GM12864 (cell line): ENCODE data around the gene MAP3K19.

ENCODE experiments used
- DNase-seq: peaks from one replicate; pipeline ENCODE4 v3.0.0-alpha.2; 2011; ENCODE audit warnings: low read depth
- H3K4me3 ChIP-seq: 2 replicates; pipeline ENCODE4 v1.5.1; 2011; ENCODE audit warnings: mild to moderate bottlenecking, low read depth, low read length, control low read depth
- TF ChIP-seq, protein P1 (sequence below): IDR thresholded peaks from 2 replicates; pipeline ENCODE4 v1.5.1; 2011; ENCODE audit warnings: low read depth, mild to moderate bottlenecking, moderate library complexity, low read length, control low read depth, inconsistent platforms; ENCODE audit errors: missing control alignments

The MAP3K19 gene

DNA sequence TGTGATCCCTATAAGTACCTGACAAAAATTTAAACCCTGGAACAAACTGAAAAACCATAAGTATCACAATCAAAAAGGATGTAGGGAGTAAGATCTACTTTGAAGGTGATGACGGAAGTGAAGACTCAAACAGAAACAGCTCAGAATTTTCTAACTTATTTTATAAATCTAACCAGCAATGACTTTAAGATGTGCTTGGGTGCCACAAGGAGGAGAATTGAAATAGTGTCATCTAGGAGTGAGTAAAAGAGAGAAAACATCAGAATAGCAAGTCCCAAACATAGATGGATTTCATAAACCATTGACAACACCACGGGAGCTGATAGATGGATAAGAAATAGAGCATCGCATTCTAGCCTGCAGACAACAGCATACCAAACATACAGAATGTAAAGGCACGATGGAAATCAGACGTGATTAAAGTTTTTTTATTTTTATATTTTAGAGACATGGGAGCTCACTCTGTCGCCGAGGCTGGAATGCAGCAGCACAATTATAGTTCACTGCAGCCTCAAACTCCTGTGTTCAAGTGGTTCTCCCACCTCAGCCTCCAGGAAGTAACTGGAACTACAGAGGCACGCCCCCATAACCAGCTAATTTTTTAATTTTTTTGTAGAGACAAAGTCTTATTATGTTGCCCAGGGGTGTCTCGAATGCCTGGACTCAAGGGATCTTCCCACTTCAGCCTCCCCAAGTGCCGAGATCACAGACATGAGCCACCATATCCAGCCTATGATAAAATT is 36.9 kb downstream of the MAP3K19 start:
- no peak for DNase-seq
- H3K4me3 ChIP-seq, result no peak overlapping the region
- TF ChIP-seq, protein P1, sequence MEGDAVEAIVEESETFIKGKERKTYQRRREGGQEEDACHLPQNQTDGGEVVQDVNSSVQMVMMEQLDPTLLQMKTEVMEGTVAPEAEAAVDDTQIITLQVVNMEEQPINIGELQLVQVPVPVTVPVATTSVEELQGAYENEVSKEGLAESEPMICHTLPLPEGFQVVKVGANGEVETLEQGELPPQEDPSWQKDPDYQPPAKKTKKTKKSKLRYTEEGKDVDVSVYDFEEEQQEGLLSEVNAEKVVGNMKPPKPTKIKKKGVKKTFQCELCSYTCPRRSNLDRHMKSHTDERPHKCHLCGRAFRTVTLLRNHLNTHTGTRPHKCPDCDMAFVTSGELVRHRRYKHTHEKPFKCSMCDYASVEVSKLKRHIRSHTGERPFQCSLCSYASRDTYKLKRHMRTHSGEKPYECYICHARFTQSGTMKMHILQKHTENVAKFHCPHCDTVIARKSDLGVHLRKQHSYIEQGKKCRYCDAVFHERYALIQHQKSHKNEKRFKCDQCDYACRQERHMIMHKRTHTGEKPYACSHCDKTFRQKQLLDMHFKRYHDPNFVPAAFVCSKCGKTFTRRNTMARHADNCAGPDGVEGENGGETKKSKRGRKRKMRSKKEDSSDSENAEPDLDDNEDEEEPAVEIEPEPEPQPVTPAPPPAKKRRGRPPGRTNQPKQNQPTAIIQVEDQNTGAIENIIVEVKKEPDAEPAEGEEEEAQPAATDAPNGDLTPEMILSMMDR, result no peak

- TF ChIP-seq, protein P1, result no peak
- no peak overlapping the region for H3K4me3 ChIP-seq
- DNase-seq, result no peak
These were observed 37.9 kb downstream of the MAP3K19 start for GRCh38 chr2:135009339-135009738.

GRCh38 chr2:135005753-135006152 is 41.5 kb downstream of the MAP3K19 start:
- DNase-seq, result no peak
- TF ChIP-seq, protein P1, result no peak

GRCh38 chr2:135004005-135004746 is 43.1 kb downstream of the MAP3K19 start:
- TF ChIP-seq, protein P1, result peak; percentile 87
- no peak overlapping the region for H3K4me3 ChIP-seq
- peak; percentile 15 for DNase-seq

More at GRCh38 chr2:135005753-135006152, 41.5 kb downstream of the MAP3K19 start:
- H3K4me3 ChIP-seq, result no peak overlapping the region

GRCh38 chr2:135002836-135003235 is 44.4 kb downstream of the MAP3K19 start:
- H3K4me3 ChIP-seq, result no peak overlapping the region
- DNase-seq, result no peak
- TF ChIP-seq, protein P1, result no peak

GRCh38 chr2:134999521-134999920 is 47.7 kb downstream of the MAP3K19 start:
- no peak for DNase-seq
- H3K4me3 ChIP-seq, result no peak overlapping the region
- TF ChIP-seq, protein P1, result no peak
